WTC11 (cell line): ENCODE data around the gene ZNF598. TPM values are rescaled to one million over a fixed set of nuclear protein-coding genes. Genes with fewer than 3 reads are reported as not detected.

Source experiments
- ATAC-seq: fragments of 200-7000 bp; cut with Tn5 transposase; 2 replicates; pipeline ENCODE4 v1.10.0; 2021; ENCODE audit warnings: mild to moderate bottlenecking, moderate library complexity
- CTCF ChIA-PET: fragments of 300-600 bp; sonication (Branson Sonifier 250); formaldehyde crosslinking; loops from one replicate; lab custom pipeline; 2021; ENCODE audit warnings: antibody characterized with exemption; lab: Charles Lee
- POLR2A ChIA-PET: fragments of 350-600 bp; sonication (Branson Sonifier 250); formaldehyde crosslinking; loops from one replicate; lab custom pipeline; 2021; ENCODE audit warnings: antibody characterized with exemption; lab: Charles Lee
- DNase-seq: peaks from one replicate; pipeline ENCODE4 v3.0.0; 2021; ENCODE audit warnings: low spot score
- H3K27ac Mint-ChIP-seq: 2 replicates; pipeline ENCODE4 v1.8.0; 2021; ENCODE audit warnings: mixed read lengths
- H3K27me3 Mint-ChIP-seq: 2 replicates; pipeline ENCODE4 v1.8.0; 2021; ENCODE audit warnings: low read depth, mild to moderate bottlenecking, moderate library complexity, mixed read lengths
- H3K36me3 Mint-ChIP-seq: 2 replicates; pipeline ENCODE4 v1.8.0; 2021; ENCODE audit warnings: mixed read lengths
- H3K4me1 Mint-ChIP-seq: 2 replicates; pipeline ENCODE4 v1.8.0; 2022; ENCODE audit warnings: mixed read lengths
- H3K4me3 Mint-ChIP-seq: 2 replicates; pipeline ENCODE4 v1.8.0; 2021; ENCODE audit warnings: mild to moderate bottlenecking, moderate library complexity, mixed read lengths
- H3K9me3 Mint-ChIP-seq: 2 replicates; pipeline ENCODE4 v1.8.0; 2021; ENCODE audit warnings: mixed read lengths
- AFF4 ChIP-seq: sonication (generic); formaldehyde crosslinking; IDR thresholded peaks from 2 replicates; pipeline ENCODE4 v1.8.1; 2023; ENCODE audit warnings: mild to moderate bottlenecking, missing genetic modification reagents, borderline replicate concordance
- HMGXB4 ChIP-seq: sonication (generic); formaldehyde crosslinking; IDR thresholded peaks from 2 replicates; pipeline ENCODE4 v1.8.1; 2023; ENCODE audit warnings: mild to moderate bottlenecking, moderate library complexity, missing genetic modification reagents
- NR1H2 ChIP-seq: sonication (generic); formaldehyde crosslinking; IDR thresholded peaks from 2 replicates; pipeline ENCODE4 v1.9.0; 2021; ENCODE audit warnings: mild to moderate bottlenecking, moderate library complexity, missing genetic modification reagents
- PRRX2 ChIP-seq: fragments of 250-450 bp; sonication (Bioruptor Pico); IDR thresholded peaks from 2 replicates; pipeline ENCODE4 v1.8.0; 2021; ENCODE audit warnings: mild to moderate bottlenecking
- TP53 ChIP-seq: sonication (generic); formaldehyde crosslinking; IDR thresholded peaks from 2 replicates; pipeline ENCODE4 v1.8.1; 2023; ENCODE audit warnings: mild to moderate bottlenecking, missing genetic modification reagents
- ZNF232 ChIP-seq: sonication (generic); formaldehyde crosslinking; IDR thresholded peaks from 2 replicates; pipeline ENCODE4 v1.8.0; 2022; ENCODE audit warnings: mild to moderate bottlenecking, missing genetic modification reagents
- ZNF396 ChIP-seq: fragments of 250-450 bp; sonication (Bioruptor Pico); IDR thresholded peaks from 2 replicates; pipeline ENCODE4 v1.8.0; 2021; ENCODE audit warnings: mild to moderate bottlenecking, moderate library complexity, borderline replicate concordance
- ZNF423 ChIP-seq: fragments of 250-450 bp; sonication (Bioruptor Pico); IDR thresholded peaks from 2 replicates; pipeline ENCODE4 v2.1.2; 2022; ENCODE audit warnings: mild to moderate bottlenecking, moderate library complexity
- total RNA-seq: library from RNA; stranded (reverse); gene quantifications from 3 replicates; pipeline ENCODE4 v1.2.3, GENCODE V29; 2021
- TF ChIP-seq, protein P1 (sequence below): sonication (generic); formaldehyde crosslinking; IDR thresholded peaks from 2 replicates; pipeline ENCODE4 v1.8.1; 2022; ENCODE audit warnings: low read depth, mild to moderate bottlenecking, moderate library complexity, missing genetic modification reagents, borderline replicate concordance
- TF ChIP-seq, protein P2 (sequence below): sonication (generic); formaldehyde crosslinking; IDR thresholded peaks from 2 replicates; pipeline ENCODE4 v1.8.0; 2023; ENCODE audit warnings: missing genetic modification reagents, mild to moderate bottlenecking, borderline replicate concordance
- TF ChIP-seq, protein P3 (sequence below): sonication (generic); formaldehyde crosslinking; IDR thresholded peaks from 2 replicates; pipeline ENCODE4 v1.8.1; 2022; ENCODE audit warnings: mild to moderate bottlenecking, missing genetic modification reagents, moderate library complexity, borderline replicate concordance
- TF ChIP-seq, protein P4 (sequence below): fragments of 250-450 bp; sonication (Bioruptor Pico); conservative IDR thresholded peaks from 2 replicates; pipeline ENCODE4 v1.9.0; 2021; ENCODE audit warnings: mild to moderate bottlenecking
- TF ChIP-seq, protein P5 (sequence below): fragments of 250-450 bp; sonication (Bioruptor Pico); IDR thresholded peaks from 2 replicates; pipeline ENCODE4 v2.1.2; 2022; ENCODE audit warnings: mild to moderate bottlenecking, moderate library complexity

ZNF598 gene
- total RNA-seq, 1 experiment from 2014 or later = 66.4 TPM

GRCh38 chr16:1978476-1979120 is 31.0 kb downstream of the ZNF598 start (continued):
- TF ChIP-seq ZNF396 (CRISPR knock-in tag) = no peak
- TF ChIP-seq, protein P1, sequence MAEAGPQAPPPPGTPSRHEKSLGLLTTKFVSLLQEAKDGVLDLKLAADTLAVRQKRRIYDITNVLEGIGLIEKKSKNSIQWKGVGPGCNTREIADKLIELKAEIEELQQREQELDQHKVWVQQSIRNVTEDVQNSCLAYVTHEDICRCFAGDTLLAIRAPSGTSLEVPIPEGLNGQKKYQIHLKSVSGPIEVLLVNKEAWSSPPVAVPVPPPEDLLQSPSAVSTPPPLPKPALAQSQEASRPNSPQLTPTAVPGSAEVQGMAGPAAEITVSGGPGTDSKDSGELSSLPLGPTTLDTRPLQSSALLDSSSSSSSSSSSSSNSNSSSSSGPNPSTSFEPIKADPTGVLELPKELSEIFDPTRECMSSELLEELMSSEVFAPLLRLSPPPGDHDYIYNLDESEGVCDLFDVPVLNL = no peak
- TF ChIP-seq, protein P2, sequence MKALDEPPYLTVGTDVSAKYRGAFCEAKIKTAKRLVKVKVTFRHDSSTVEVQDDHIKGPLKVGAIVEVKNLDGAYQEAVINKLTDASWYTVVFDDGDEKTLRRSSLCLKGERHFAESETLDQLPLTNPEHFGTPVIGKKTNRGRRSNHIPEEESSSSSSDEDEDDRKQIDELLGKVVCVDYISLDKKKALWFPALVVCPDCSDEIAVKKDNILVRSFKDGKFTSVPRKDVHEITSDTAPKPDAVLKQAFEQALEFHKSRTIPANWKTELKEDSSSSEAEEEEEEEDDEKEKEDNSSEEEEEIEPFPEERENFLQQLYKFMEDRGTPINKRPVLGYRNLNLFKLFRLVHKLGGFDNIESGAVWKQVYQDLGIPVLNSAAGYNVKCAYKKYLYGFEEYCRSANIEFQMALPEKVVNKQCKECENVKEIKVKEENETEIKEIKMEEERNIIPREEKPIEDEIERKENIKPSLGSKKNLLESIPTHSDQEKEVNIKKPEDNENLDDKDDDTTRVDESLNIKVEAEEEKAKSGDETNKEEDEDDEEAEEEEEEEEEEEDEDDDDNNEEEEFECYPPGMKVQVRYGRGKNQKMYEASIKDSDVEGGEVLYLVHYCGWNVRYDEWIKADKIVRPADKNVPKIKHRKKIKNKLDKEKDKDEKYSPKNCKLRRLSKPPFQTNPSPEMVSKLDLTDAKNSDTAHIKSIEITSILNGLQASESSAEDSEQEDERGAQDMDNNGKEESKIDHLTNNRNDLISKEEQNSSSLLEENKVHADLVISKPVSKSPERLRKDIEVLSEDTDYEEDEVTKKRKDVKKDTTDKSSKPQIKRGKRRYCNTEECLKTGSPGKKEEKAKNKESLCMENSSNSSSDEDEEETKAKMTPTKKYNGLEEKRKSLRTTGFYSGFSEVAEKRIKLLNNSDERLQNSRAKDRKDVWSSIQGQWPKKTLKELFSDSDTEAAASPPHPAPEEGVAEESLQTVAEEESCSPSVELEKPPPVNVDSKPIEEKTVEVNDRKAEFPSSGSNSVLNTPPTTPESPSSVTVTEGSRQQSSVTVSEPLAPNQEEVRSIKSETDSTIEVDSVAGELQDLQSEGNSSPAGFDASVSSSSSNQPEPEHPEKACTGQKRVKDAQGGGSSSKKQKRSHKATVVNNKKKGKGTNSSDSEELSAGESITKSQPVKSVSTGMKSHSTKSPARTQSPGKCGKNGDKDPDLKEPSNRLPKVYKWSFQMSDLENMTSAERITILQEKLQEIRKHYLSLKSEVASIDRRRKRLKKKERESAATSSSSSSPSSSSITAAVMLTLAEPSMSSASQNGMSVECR (CRISPR knock-in tag) = peak; percentile 46; the same call in 1 of the 2 replicates
- TF ChIP-seq, all 79 proteins: peak for 3

- CTCF ChIA-PET = interaction anchor here (1.5 kb wide), 1 partner anchor 26 kb away, joined by 3 read pairs; no protein-coding TSS in a partner anchor
- Mint-ChIP-seq H3K27ac (no peak overlapping the region), H3K27me3 (peaks cover 33% of the 10 kb centered on the region), H3K9me3 (no peaks in the 10 kb centered on the region), H3K36me3 (peaks cover 10% of the 10 kb centered on the region), H3K4me1 (peaks cover 16% of the 10 kb centered on the region), H3K4me3 (no peak overlapping the region)
- ATAC-seq (no peak), DNase-seq (no peak)
- no peak for TF ChIP-seq AFF4
- POLR2A ChIA-PET = interaction anchor here (1.2 to 1.6 kb wide), 2 partner anchors 13 to 14 kb away, joined by 3 to 7 read pairs; partner anchors contain the start of gene RPS2
Measured at GRCh38 chr16:1977875-1978268, 31.7 kb downstream of the ZNF598 start.

- ATAC-seq = no peak
- Mint-ChIP-seq H3K27me3 (peaks cover 26% of the 10 kb centered on the region), H3K4me3 (no peak overlapping the region), H3K9me3 (no peaks in the 10 kb centered on the region), H3K27ac (no peak overlapping the region), H3K4me1 (peaks cover 18% of the 10 kb centered on the region), H3K36me3 (peaks cover 10% of the 10 kb centered on the region)
- DNase-seq = no peak
- POLR2A ChIA-PET = no interaction called here
- CTCF ChIA-PET = interaction anchor here (0.7 to 1.5 kb wide), 2 partner anchors 27 to 82 kb away, joined by 3 to 4 read pairs; no protein-coding TSS in a partner anchor
- TF ChIP-seq PRRX2 (CRISPR knock-in tag) (no peak), HMGXB4 (CRISPR knock-in tag) (no peak), ZNF232 (CRISPR knock-in tag) (no peak), ZNF423 (CRISPR knock-in tag) (no peak), NR1H2 (no peak), TP53 (no peak)
- TF ChIP-seq, protein P3, sequence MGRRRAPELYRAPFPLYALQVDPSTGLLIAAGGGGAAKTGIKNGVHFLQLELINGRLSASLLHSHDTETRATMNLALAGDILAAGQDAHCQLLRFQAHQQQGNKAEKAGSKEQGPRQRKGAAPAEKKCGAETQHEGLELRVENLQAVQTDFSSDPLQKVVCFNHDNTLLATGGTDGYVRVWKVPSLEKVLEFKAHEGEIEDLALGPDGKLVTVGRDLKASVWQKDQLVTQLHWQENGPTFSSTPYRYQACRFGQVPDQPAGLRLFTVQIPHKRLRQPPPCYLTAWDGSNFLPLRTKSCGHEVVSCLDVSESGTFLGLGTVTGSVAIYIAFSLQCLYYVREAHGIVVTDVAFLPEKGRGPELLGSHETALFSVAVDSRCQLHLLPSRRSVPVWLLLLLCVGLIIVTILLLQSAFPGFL (CRISPR knock-in tag) = no peak
- TF ChIP-seq, protein P4, sequence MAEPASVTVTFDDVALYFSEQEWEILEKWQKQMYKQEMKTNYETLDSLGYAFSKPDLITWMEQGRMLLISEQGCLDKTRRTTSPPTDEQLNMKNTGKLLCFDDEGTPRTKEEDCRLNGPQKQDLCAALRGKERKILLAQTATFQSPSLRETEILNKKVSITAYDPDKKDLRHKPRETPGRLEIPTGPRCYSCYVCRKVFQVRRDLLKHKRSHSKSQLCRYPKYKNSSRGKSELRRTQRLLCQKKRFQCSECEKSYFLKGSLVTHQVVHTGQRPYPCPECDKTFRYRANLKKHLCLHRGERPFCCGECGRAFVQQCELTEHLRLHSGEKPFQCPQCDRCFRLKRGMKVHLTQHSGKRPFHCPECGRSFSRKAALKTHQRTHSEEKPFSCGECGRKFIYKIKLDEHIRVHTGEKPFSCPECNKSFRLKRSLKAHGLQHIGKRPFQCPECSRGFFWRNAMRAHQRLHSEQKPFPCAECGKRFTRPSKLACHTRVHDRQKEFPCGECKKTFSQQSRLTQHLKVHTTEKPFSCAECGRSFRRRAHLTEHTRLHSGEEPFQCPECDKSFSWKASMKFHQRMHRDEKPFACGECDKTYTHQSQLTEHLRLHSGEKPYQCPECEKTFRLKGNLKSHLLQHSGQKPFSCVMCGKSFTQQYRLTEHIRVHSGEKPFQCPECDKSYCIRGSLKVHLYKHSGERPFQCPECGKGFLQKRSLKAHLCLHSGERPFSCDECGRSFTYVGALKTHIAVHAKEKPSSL (CRISPR knock-in tag) = no peak
- TF ChIP-seq, protein P5, sequence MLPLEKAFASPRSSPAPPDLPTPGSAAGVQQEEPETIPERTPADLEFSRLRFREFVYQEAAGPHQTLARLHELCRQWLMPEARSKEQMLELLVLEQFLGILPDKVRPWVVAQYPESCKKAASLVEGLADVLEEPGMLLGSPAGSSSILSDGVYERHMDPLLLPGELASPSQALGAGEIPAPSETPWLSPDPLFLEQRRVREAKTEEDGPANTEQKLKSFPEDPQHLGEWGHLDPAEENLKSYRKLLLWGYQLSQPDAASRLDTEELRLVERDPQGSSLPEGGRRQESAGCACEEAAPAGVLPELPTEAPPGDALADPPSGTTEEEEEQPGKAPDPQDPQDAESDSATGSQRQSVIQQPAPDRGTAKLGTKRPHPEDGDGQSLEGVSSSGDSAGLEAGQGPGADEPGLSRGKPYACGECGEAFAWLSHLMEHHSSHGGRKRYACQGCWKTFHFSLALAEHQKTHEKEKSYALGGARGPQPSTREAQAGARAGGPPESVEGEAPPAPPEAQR (CRISPR knock-in tag) = no peak
Measured at GRCh38 chr16:1976951-1977874, 32.4 kb downstream of the ZNF598 start.
